IMR-90 (cell line): Measurements from ENCODE around the gene ARSB. TPM values are rescaled to one million over a fixed set of nuclear protein-coding genes. Genes with fewer than 3 reads are reported as not detected.
A peak's percentile ranks its signal among the peaks of the same experiment; 100 is the strongest.

ENCODE experiments used
- ATAC-seq: fragments of 200-7000 bp; cut with Tn5 transposase; 2 replicates; pipeline ENCODE4 v1.9.1; 2020; ENCODE audit warnings: low read depth, mild to moderate bottlenecking, moderate library complexity
- BruUV-seq: library from RNA; stranded (reverse); fragments of 400-500 nt; replicated peaks from 2 replicates; lab custom pipeline; 2021; lab: Mats Ljungman, UMichigan
- CTCF ChIA-PET: fragments of 300-600 bp; formaldehyde crosslinking; extraction: SDS; loops from one replicate; lab custom pipeline; 2021; ENCODE audit warnings: antibody characterized with exemption; lab: Yijun Ruan, JAX
- POLR2A ChIA-PET: fragments of 300-600 bp; sonication (Branson Sonifier 250); formaldehyde crosslinking; loops from one replicate; lab custom pipeline; 2022; ENCODE audit warnings: antibody characterized with exemption; ENCODE audit not compliant: unreplicated experiment; lab: Charles Lee
- DNase-seq: peaks from one replicate; pipeline ENCODE4 v3.0.0; 2013
- H2AFZ ChIP-seq: replicated peaks from 2 replicates; pipeline ENCODE3; 2013; ENCODE audit warnings: low read length, mild to moderate bottlenecking; ENCODE audit not compliant: poor library complexity
- H2AK5ac ChIP-seq: 2 replicates; pipeline ENCODE4 v1.6.1; 2013; ENCODE audit warnings: low read depth, low read length, inconsistent platforms
- H2AK9ac ChIP-seq: replicated peaks from 2 replicates; pipeline ENCODE3; 2013; ENCODE audit warnings: mild to moderate bottlenecking, low read depth, low read length, moderate library complexity; ENCODE audit not compliant: poor library complexity
- H2BK120ac ChIP-seq: 2 replicates; pipeline ENCODE4 v1.6.1; 2013; ENCODE audit warnings: low read depth, low read length, inconsistent platforms
- H2BK15ac ChIP-seq: 3 replicates; pipeline ENCODE4 v1.6.1; 2013; ENCODE audit warnings: low read depth, low read length, inconsistent platforms
- H2BK20ac ChIP-seq: 2 replicates; pipeline ENCODE4 v1.6.1; 2013; ENCODE audit warnings: low read depth, mild to moderate bottlenecking, inconsistent platforms, low read length, moderate library complexity
- H2BK5ac ChIP-seq: 2 replicates; pipeline ENCODE4 v1.6.1; 2013; ENCODE audit warnings: mild to moderate bottlenecking, low read depth, low read length, inconsistent platforms; ENCODE audit not compliant: poor library complexity, severe bottlenecking
- H3K14ac ChIP-seq: replicated peaks from 2 replicates; pipeline ENCODE4 v1.6.1; 2013; ENCODE audit warnings: low read depth, low read length, inconsistent platforms
- H3K18ac ChIP-seq: 2 replicates; pipeline ENCODE4 v1.6.1; 2013; ENCODE audit warnings: low read depth, low read length, control low read depth
- H3K23ac ChIP-seq: 2 replicates; pipeline ENCODE4 v1.6.1; 2013; ENCODE audit warnings: low read depth, low read length, inconsistent platforms
- H3K27ac ChIP-seq: 2 replicates; pipeline ENCODE4 v1.5.1; 2013; ENCODE audit warnings: mild to moderate bottlenecking, control low read depth, low read length; ENCODE audit not compliant: insufficient read depth
- H3K27me3 ChIP-seq: 2 replicates; pipeline ENCODE4 v1.6.1; 2013; ENCODE audit warnings: low read length; ENCODE audit not compliant: control insufficient read depth, insufficient read depth
- H3K36me3 ChIP-seq: 2 replicates; pipeline ENCODE4 v1.6.1; 2013; ENCODE audit warnings: low read length, mixed read lengths; ENCODE audit not compliant: control insufficient read depth, insufficient read depth
- H3K4ac ChIP-seq: 2 replicates; pipeline ENCODE4 v1.6.1; 2013; ENCODE audit warnings: low read depth, low read length, inconsistent platforms
- H3K4me1 ChIP-seq: 2 replicates; pipeline ENCODE4 v1.6.1; 2013; ENCODE audit warnings: low read length, mixed read lengths; ENCODE audit not compliant: control insufficient read depth, insufficient read depth
- H3K4me2 ChIP-seq: 2 replicates; pipeline ENCODE4 v1.6.1; 2013; ENCODE audit warnings: low read depth, mild to moderate bottlenecking, control low read depth, low read length, moderate library complexity
- H3K4me3 ChIP-seq: 2 replicates; pipeline ENCODE4 v1.5.1; 2013; ENCODE audit warnings: low read depth, mild to moderate bottlenecking, control low read depth, low read length, moderate library complexity; ENCODE audit not compliant: insufficient read depth
- H3K56ac ChIP-seq: 2 replicates; pipeline ENCODE4 v1.6.1; 2013; ENCODE audit warnings: low read length, inconsistent platforms; ENCODE audit not compliant: insufficient read depth; ENCODE audit errors: extremely low read depth
- H3K79me1 ChIP-seq, 2 experiments: 2 replicates each; pipeline ENCODE4 v1.6.1; 2013; ENCODE audit warnings: low read length in 2 of 2, inconsistent platforms in 1 of 2, low read depth in 1 of 2
- H3K9ac ChIP-seq: 2 replicates; pipeline ENCODE4 v1.6.1; 2013; ENCODE audit warnings: low read depth, low read length, control low read depth
- H3K9me1 ChIP-seq: 2 replicates; pipeline ENCODE4 v1.6.1; 2013; ENCODE audit warnings: low read length, inconsistent platforms; ENCODE audit not compliant: insufficient read depth
- H3K9me3 ChIP-seq: 2 replicates; pipeline ENCODE4 v1.6.1; 2013; ENCODE audit warnings: low read length; ENCODE audit not compliant: control insufficient read depth, insufficient read depth
- H4K20me1 ChIP-seq: 2 replicates; pipeline ENCODE4 v1.6.1; 2013; ENCODE audit warnings: low read length, inconsistent platforms; ENCODE audit not compliant: insufficient read depth
- H4K5ac ChIP-seq: 2 replicates; pipeline ENCODE4 v1.6.1; 2013; ENCODE audit warnings: mild to moderate bottlenecking, low read depth, low read length, control low read depth
- H4K8ac ChIP-seq, 2 experiments: 2 replicates each; pipeline ENCODE4 v1.6.1; 2013; ENCODE audit warnings: low read depth in 2 of 2, low read length in 2 of 2, control low read depth in 1 of 2, inconsistent platforms in 1 of 2
- H4K91ac ChIP-seq: 2 replicates; pipeline ENCODE4 v1.6.1; 2013; ENCODE audit warnings: low read depth, low read length, inconsistent platforms; ENCODE audit not compliant: insufficient read depth
- CHD1 ChIP-seq: IDR thresholded peaks from 2 replicates; pipeline ENCODE4 v1.6.1; 2012; ENCODE audit warnings: low read depth, low read length, improper control_type of control experiment
- MAFK ChIP-seq: IDR thresholded peaks from 2 replicates; pipeline ENCODE4 v1.6.1; 2012; ENCODE audit warnings: low read depth, low read length, improper control_type of control experiment
- WGBS, 2 experiments: methylation state at CpG; one replicate each; pipeline versions ENCODE4 v1.1.5 to v1.1.7; 2013; ENCODE audit warnings: missing lambda C conversion rate in 2 of 2; ENCODE audit not compliant: insufficient read length in 1 of 2; ENCODE audit errors: extremely low coverage in 2 of 2; 5-methylcytosine and 5-hydroxymethylcytosine counted together
- dilution Hi-C: fragments of 300-500 bp; cut with HindIII; formaldehyde crosslinking; loops from one replicate; pipeline ENCODE4 v1.14.3; 2018; ENCODE audit warnings: low sequenced_read_pairs; ENCODE audit not compliant: unreplicated experiment
- in situ Hi-C: fragments of 300-500 bp; cut with MboI; formaldehyde crosslinking; loops from 3 replicates; pipeline ENCODE4 v1.14.3; 2019; ENCODE audit warnings: low sequenced_read_pairs, inconsistent platforms, mixed read lengths
- intact Hi-C: fragments of 100-400 bp; cut with micrococcal nuclease; formaldehyde crosslinking; loops from 2 replicates; pipeline ENCODE4 v1.10.0; 2022
- polyA plus RNA-seq, 3 experiments: library from polyadenylated mRNA; depleted of rRNA; stranded (reverse); fragments of >200 nt; gene quantifications; 2 replicates each; pipeline ENCODE4 v1.2.3, GENCODE V29; 2012; ENCODE audit warnings: low replicate concordance in 1 of 3
- total RNA-seq: library from RNA; depleted of rRNA; stranded (reverse); fragments of >200 nt; gene quantifications from 2 replicates; pipeline ENCODE4 v1.2.3, GENCODE V29; 2012

ARSB gene
- total and polyA plus RNA-seq, 2 of the 4 experiments (the other 2 are of a cell fraction), result 16.0 to 16.3 TPM

GRCh38 chr5:78974601-78975000, 10.5 kb downstream of the ARSB start:
- Histone ChIP-seq H3K23ac (0 out of 2 replicates have a peak overlapping the region, but pooled peaks have one; percentile 66), H3K4me2 (no peak overlapping the region), H3K9ac (no peak overlapping the region), H3K9me3 (no peaks in the 10 kb centered on the region), H4K8ac (peak overlapping the region in 1 of 2 experiments; percentile 70; a peak in 2 of 4 replicates), H3K36me3 (no peaks in the 10 kb centered on the region), H3K79me1 (peaks cover 23 to 30% of the 10 kb centered on the region in 2 experiments; a peak in 3 of 4 replicates), H2BK20ac (peak overlapping the region; percentile 32; the same call in 1 of the 2 replicates), H3K4ac (peak overlapping the region; percentile 77), H3K14ac (peak overlapping the region; percentile 50; the same call in 1 of the 2 replicates), H3K18ac (peak overlapping the region; percentile 50), H3K4me3 (no peak overlapping the region), H3K9me1 (peaks cover 14% of the 10 kb centered on the region; the same call in 1 of the 2 replicates), H4K91ac (peak overlapping the region; percentile 63; the same call in 1 of the 2 replicates), H3K56ac (no peak overlapping the region), H2AK5ac (peak overlapping the region; percentile 52; the same call in 1 of the 2 replicates), H3K4me1 (peaks cover 25% of the 10 kb centered on the region), H2BK5ac (no peak overlapping the region), H4K5ac (peak overlapping the region; percentile 32), H2AFZ (peak overlapping the region; percentile 29), H4K20me1 (no peaks in the 10 kb centered on the region), H3K27ac (no peak overlapping the region), H2BK15ac (peak overlapping the region; percentile 21; the same call in 1 of the 3 replicates), H2BK120ac (peak overlapping the region; percentile 73), H2AK9ac (peak overlapping the region; percentile 37), H3K27me3 (no peaks in the 10 kb centered on the region)
- CTCF ChIA-PET, result interaction anchor here (1.3 kb wide), 1 partner anchor 50 kb away, joined by 4 read pairs; no protein-coding TSS in a partner anchor
- in situ Hi-C loops (loop anchor here (25.0 kb wide), 1 partner anchor 662 kb away; no protein-coding TSS in a partner anchor), dilution Hi-C loops (no loop called here), intact Hi-C loops (no loop called here)
- ATAC-seq (no peak), DNase-seq (no peak)
- WGBS, 2 experiments, result no CpG with 5 or more reads among the region's 2 CpGs
- POLR2A ChIA-PET, result no interaction called here
- TF ChIP-seq CHD1, result no peak
- TF ChIP-seq MAFK, result no peak
- no TSS peak for BruUV-seq
